ENCODE data around the gene STARD9. TPM values are rescaled to one million over a fixed set of nuclear protein-coding genes. Genes with fewer than 3 reads are reported as not detected.

Gene STARD9
- total RNA-seq, 1 donor from 2014 or later: 16.4 TPM

- DNase-seq (ENCODE audit: low read depth, low spot score): no peak
- Mint-ChIP-seq H3K4me1 (no peaks in the 10 kb centered on the region), H3K27me3 (ENCODE audit: low read depth) (no peaks in the 10 kb centered on the region), H3K27ac (ENCODE audit: unreplicated experiment) (no peak overlapping the region), H3K4me3 (no peak overlapping the region), H3K36me3 (ENCODE audit: low read depth) (peaks cover 24% of the 10 kb centered on the region), H3K9me3 (peaks cover 5% of the 10 kb centered on the region)
- TF ChIP-seq CTCF (conservative IDR thresholded peaks at IDR 0.05): no peak
These were observed 120.2 kb downstream of the STARD9 start for GRCh38 chr15:42695527-42696071.

GRCh38 chr15:42696626-42697025, 121.2 kb downstream of the STARD9 start:
- Mint-ChIP-seq H3K27ac (ENCODE audit: unreplicated experiment) (no peak overlapping the region), H3K27me3 (ENCODE audit: low read depth) (no peaks in the 10 kb centered on the region), H3K36me3 (ENCODE audit: low read depth) (peaks cover 33% of the 10 kb centered on the region), H3K4me3 (no peak overlapping the region), H3K4me1 (no peaks in the 10 kb centered on the region), H3K9me3 (peaks cover 8% of the 10 kb centered on the region)
- DNase-seq (ENCODE audit: low read depth, low spot score): no peak
- no peak for TF ChIP-seq CTCF (conservative IDR thresholded peaks at IDR 0.05)

GRCh38 chr15:42704492-42704926, 129.1 kb downstream of the STARD9 start:
- Mint-ChIP-seq H3K27me3 (ENCODE audit: low read depth) (no peaks in the 10 kb centered on the region), H3K9me3 (peaks cover 8% of the 10 kb centered on the region), H3K4me3 (no peak overlapping the region), H3K36me3 (ENCODE audit: low read depth) (peaks cover 22% of the 10 kb centered on the region), H3K27ac (ENCODE audit: unreplicated experiment) (no peak overlapping the region), H3K4me1 (no peaks in the 10 kb centered on the region)
- peak; percentile 62 for DNase-seq (ENCODE audit: low read depth, low spot score)
- TF ChIP-seq CTCF (conservative IDR thresholded peaks at IDR 0.05): peak; percentile 88

GRCh38 chr15:42705336-42705735, 129.9 kb downstream of the STARD9 start:
- Mint-ChIP-seq H3K4me3 (no peak overlapping the region), H3K27ac (ENCODE audit: unreplicated experiment) (peak overlapping the region; percentile 8), H3K27me3 (ENCODE audit: low read depth) (no peaks in the 10 kb centered on the region), H3K9me3 (peaks cover 4% of the 10 kb centered on the region), H3K36me3 (ENCODE audit: low read depth) (peaks cover 16% of the 10 kb centered on the region), H3K4me1 (no peaks in the 10 kb centered on the region)
- TF ChIP-seq CTCF (conservative IDR thresholded peaks at IDR 0.05): no peak
- no peak for DNase-seq (ENCODE audit: low read depth, low spot score)

- H3K9me3 Mint-ChIP-seq: no peaks in the 10 kb centered on the region
- TF ChIP-seq CTCF (conservative IDR thresholded peaks at IDR 0.05): no peak
- peaks cover 8% of the 10 kb centered on the region for H3K36me3 Mint-ChIP-seq (ENCODE audit: low read depth)
- H3K4me3 Mint-ChIP-seq: no peak overlapping the region
- H3K27ac Mint-ChIP-seq (ENCODE audit: unreplicated experiment): no peak overlapping the region
- H3K27me3 Mint-ChIP-seq (ENCODE audit: low read depth): no peaks in the 10 kb centered on the region
- no peak for DNase-seq (ENCODE audit: low read depth, low spot score)
- no peaks in the 10 kb centered on the region for H3K4me1 Mint-ChIP-seq
These were observed 131.7 kb downstream of the STARD9 start for GRCh38 chr15:42707068-42707467.

All from neural crest cell (in vitro differentiated cells).